ENCODE data around the gene HS1BP3.

HS1BP3 gene

DNA sequence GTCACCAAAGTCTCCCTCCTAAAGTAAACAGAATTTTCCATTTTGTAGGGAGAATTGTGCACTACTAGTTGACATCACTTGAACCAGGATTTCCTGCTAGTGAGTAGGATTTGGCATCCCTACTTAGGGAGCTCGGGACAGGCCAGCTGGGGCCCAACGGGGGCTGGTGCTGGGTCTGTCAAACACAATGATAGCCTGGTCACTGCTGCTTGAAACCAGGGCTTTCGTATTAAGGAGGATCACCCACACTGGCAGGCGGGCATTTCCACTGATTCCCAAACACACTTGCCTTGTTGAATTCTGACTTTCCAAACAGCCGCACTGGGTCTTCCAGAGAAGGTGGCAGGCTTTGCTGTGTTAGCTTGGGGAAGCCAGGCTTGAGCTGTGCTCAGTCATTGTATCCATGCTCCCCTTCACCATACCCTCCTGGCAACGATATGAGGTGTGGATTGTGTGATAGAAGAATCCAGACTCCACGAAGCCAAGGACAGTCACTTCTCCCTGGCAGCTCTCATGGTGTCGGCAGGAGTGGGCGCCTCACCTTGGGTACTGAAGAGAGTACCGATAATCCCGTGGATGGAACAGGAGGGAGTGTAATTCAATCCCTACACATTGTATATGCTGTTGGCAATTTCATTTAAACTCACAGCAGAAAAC lies 23.5 kb upstream of the HS1BP3 start:
- DNase-seq: no peak

DNA sequence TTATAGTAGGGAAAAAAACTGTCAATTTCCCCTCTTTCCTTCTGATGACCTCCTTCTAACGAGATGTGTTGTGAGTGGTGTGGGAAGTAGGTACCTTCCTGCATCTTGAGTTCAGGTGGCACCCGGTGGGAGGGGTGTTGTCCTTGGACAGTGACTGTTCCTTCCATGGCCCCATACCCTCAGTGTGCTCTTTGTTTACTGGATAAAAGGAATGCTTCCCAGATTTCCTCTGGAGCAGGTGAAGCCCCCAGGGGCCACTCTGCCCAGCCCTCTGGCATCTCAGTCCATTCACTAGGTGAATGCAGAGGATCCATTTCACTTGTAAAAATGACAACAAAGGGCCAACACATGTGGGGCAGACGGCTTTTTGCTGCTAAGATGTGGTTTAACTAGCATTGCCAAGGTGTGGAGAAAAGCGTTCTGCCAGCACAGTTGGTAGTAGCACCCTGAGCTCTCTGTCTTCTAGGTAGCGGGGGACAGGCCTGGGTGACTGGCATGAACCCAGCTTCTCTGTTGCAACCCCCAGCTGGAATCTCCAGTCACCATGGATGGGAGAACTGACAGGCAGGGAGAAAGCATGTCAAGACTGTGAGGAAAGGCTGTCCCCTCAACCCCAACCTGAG lies 22.9 kb upstream of the HS1BP3 start:
- no peak for DNase-seq

DNA sequence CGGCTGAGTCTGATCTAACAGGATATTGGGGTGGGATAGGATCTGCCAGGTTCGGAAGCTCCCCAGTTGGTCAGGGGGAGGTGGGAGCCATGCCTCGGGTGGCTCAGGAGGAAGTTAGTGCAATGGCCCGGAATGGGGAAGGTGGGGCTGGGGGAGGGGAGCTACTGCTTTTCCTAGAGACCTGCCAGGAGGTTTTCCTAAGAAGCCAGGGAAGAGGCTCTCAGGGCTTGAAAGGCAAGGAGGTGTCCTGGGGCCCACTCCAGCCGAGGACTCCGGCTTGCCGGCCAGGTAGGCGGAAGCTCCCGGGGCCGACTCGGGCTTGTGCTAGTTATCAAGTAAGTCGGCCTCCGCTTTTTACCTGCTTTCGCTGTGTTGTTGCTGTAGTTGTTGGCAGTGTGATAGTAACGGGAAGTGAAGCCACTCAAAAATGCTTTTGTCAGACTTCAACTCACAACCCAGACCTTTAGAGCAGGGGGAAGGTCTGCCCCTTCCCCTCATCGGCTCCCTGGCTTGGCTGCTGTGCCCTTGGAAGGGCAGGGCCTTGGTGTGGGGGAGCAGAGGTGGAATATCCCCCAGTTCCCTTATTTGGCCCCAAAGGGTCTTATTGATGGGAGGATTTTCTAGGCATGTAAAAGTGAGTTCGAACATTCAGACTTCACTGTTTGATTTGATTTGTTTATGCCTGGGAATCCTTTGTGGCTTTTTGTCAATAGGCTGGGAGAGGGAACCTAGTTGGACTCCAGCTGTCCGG lies 21.5 kb upstream of the HS1BP3 start:
- no peak for DNase-seq

DNA sequence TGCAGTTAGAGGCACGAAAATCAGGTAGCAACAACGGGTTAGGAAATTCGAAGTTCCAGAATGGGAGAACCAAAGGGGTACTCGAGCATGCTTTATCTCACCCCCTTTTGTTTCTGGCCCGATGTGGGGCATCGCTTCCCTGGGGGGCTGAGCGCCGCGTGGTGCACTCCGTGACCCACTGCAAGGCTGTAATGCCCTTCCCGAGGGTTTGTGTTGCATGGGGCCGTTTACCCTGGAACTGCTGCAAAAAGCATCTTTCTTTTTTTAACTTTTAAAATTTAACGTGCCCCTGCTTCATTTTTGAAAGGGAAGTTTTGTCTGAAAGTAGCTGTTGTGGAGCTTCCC lies 20.8 kb upstream of the HS1BP3 start:
- DNase-seq: no peak

DNA sequence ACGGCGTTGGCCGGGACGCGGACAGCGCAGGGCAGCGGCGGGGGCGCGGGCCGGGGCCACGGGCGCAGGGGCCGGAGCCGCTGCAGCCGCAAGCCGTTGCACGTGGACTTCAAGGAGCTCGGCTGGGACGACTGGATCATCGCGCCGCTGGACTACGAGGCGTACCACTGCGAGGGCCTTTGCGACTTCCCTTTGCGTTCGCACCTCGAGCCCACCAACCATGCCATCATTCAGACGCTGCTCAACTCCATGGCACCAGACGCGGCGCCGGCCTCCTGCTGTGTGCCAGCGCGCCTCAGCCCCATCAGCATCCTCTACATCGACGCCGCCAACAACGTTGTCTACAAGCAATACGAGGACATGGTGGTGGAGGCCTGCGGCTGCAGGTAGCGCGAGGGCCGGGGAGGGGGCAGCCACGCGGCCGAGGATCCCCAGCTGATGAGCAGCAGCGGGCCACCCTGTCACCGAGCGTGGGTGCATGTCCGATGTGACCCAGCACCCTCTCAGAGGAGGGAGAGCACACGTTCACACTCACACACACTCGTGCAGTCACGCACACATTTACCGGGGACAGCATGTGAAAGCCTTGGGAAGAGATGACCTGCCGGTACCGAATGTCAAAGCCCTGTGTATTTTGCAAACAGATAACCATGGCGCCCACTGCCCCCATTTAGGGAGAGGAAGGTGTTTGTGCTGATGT lies 20.3 kb upstream of the HS1BP3 start:
- no peak for DNase-seq

DNA sequence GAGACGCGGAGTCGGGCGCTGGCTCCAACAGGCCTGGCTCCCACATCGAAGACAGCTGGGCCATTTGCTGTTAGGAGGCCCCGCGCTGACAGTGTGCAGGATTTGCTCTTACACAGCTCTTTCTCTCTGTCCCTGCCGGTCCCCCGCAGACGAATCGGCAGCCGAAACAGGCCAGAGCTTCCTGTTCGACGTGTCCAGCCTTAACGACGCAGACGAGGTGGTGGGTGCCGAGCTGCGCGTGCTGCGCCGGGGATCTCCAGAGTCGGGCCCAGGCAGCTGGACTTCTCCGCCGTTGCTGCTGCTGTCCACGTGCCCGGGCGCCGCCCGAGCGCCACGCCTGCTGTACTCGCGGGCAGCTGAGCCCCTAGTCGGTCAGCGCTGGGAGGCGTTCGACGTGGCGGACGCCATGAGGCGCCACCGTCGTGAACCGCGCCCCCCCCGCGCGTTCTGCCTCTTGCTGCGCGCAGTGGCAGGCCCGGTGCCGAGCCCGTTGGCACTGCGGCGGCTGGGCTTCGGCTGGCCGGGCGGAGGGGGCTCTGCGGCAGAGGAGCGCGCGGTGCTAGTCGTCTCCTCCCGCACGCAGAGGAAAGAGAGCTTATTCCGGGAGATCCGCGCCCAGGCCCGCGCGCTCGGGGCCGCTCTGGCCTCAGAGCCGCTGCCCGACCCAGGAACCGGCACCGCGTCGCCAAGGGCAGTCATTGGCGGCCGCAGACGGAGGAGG lies 19.6 kb upstream of the HS1BP3 start:
- DNase-seq: no peak

DNA sequence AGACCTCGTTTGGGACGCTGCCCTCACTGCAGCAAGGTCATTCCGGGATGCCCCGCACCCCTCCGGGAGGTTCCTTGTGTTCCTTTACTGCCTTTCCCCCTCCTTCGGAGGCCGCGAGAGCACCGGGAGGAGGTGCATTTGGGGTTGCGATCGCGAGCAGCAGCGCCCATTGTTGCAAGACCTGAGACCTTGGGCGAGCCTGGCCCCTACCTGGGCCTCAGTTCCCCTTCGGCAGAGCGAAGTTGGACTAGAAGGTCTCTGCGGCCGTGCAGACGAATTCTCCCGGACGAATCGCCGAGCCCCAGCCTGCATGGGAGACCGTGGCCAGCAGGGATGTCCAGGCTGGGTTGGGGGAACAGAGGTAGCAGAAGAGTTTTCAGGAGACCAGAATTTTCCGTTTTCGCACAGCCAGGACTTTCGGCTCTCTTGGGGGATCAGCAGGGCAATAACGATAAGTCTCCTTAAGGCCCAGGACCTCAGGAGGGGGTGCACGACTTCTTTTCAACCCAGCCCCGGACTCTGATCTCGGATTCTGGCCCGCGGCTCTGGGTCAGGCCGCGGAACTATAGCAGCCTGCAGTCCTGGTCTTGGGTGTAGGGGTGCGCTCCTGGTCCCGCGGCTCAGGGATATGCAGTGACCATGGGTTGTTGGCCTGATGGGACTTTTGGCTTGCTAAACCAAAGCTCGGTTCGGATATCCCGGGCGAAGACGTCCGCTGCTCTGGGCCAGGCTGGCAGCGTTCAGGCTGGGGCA lies 18.8 kb upstream of the HS1BP3 start:
- no peak for DNase-seq

DNA sequence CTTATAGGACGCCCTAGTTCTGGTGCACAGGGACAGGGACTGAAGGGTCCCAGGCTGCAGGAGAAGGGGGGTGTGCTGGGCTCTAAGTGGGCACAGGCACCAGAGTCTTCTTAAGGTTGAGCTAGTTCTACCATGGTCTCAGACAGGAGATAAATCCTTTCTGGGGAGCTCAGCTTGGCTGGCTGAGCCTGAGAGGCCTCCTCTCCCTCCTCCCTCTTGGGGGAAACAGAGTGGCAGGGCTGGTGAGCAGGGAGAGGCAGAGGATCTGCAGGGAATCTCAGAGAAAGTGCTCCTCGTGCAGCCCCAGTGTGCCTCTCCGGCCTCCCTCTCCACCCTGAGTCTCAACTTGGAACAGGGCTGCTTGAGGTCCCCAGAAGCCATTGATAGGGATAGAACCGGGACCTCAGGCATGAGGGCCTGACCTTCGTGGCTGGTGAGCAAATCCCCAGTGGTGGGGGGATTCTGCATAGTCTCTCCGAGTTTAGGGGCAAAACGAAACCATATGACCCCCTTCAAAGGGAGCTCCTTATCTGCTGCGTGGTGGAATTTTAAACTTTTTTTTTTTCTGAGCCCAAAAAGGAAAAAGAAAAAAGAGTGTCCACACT lies 18.1 kb upstream of the HS1BP3 start:
- no peak for DNase-seq

DNA sequence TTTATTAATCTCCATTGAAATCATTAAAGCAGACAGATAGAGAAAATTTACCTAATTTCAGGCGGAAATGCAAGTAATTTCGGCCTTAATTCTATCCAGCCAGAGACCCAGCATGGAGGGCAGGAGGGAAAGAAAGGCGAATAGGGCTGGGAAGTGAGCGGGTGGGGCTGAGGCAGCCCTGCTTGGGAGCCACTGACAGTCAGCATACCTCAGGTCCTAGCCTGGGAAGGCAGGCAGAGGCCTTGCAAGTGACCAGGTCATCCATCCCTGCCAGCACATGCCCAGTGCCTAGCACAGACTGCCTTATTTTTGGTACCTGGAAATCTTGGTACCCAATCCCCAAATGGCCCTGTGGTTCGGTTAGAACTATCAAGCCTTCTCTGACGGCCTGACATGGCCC lies 17.6 kb upstream of the HS1BP3 start:
- no peak for DNase-seq

DNA sequence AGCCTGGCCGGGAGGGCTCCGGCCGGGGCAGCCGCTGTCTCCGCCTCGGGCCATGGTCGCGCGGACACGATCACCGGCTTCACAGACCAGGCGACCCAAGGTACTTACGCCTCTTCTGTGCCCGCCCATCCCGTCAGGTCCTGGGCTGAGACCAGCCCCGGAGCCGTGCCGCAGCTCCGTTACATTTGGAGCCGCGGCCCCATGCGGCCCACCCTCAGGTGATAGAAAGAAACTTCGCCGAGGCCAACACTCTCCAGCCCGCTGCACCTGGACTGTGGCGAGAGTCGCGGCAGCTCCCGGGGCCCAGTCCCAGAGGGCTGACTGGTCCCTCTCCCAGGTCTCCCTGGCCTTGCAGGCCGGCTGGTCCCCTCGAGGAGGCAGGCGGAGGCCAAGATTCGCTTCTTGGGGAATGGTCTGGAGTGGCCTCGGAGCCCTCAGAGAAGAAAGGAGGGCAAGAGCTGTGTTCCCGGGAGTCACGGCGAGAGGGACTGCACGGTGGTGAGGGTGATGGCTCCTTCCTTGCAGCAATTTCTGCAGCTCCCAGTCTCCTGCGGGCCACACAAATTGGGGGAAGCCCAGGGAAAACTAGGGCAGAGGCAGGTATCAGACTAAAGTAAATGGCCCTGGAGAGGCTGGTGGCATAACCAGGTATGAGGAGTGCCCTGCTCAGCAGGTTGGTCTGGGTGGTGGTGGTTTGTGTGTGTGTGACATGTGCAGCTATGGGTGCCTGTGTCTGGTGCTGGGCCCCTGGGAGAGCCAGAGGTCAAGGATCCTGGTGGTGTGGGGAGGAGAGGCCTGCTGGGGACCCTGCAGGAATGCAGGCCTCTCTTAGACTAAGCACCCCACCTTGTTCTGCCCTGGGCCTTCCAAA lies 16.9 kb upstream of the HS1BP3 start:
- no peak for DNase-seq

DNA sequence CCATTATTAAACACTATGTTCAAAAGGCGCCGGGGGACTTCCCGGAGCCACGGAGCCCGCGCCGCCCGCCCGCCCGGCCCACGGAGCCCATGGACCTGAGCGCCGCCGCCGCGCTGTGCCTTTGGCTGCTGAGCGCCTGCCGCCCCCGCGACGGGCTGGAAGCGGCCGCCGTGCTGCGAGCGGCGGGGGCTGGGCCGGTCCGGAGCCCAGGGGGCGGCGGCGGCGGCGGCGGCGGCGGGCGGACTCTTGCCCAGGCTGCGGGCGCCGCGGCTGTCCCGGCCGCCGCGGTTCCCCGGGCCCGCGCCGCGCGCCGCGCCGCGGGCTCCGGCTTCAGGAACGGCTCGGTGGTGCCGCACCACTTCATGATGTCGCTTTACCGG lies 16.2 kb upstream of the HS1BP3 start:
- no peak for DNase-seq

DNA sequence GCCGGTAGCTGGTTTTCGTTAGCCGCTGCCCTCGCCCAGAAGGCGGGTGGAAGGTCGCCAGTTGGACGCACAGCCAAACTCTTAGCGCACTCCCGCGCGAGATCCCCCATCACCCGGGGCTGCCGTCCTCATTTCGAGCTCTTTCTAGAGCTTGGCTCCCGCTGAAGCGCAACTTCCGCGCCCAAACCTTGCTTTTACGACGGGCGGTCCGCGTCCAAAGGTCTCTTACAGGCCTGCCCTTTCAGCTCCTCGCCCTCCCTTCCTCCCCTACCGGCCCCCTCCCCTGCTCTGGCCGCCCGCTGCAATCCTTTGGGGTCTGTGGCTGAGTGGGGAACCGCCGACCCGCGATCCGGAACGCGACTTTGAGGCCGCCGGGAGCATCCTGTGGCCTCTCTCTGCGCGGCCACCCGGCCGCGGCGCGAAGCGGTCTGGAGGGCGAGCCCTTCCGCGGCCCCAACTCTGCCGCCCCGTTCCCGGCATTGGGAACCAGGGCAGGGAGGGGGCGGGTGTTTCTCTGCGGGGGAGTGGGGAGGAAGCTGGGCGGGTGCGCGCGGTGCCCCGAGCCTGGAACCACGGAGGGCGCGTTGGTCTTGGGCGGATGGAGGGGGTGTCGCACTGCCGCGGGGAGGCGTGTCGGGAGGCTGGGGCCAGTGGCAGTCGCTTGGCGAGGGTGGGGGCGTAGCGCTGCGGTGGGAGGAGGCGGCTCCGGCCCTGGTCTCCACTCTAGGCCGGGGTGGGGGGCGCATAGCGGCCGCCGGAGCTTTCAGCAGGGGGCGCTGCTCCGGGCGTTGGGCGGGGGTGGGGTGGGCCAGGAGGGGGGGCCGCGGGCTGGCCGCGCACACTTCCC lies 15.6 kb upstream of the HS1BP3 start, which contains the start of gene GDF7:
Gene GDF7, plus strand, starts transcription at position 841 of the 847 bp plus-strand sequence. CDS start 96 bp downstream, outside the sequence.
- DNase-seq: no peak

DNA sequence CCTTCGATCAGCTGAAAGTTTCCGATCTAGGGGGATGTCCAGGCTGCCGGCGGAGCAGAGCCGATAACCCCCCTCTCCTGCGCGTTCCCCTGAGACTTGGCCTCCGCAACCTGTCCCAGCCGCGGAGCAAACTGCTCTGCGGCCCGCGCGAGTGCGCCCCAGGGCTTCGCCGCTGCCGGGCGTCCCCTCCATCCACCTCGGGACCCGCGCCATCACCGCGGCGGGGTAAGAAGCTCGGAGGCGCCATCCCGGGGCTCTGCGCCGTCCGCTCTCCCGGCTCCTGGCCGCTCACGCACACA lies 15.1 kb upstream of the HS1BP3 start:
- DNase-seq: no peak

DNA sequence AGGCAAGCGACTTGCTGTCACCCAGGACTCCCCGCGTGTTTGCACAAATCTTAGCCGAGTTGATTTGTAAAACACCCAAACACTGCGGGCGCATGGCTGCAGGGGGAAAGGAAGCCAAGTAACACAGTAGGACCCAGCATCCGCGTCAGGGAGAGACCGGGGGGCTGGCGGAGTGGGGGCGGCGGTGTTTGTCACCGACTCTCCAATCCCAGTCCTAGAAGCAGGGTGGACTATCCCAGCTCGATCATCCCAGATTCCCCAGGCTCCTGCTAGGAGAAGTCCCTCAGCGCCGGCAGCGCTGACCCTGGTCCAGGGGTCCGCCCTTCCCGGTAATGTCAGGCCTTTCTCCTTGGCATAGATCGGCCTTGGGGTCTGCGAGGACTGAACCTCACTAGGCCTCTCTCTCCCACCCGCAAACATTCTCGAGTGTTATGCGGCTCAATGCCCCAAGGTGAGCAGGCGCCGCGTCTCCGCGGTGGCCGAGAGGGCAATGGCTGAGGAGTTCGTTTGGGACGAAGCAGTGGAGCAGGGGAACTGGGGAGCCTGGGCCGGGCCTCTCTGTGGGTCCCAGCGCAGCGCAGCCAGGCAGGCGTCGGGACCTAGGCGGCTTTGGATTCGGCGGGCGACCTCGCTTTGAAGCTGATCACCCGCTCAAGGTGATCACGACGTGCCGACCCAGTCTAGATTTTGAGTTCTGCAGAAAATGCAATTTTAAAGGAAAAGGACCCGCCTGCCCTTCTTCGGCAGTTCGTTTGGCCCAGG lies 14.5 kb upstream of the HS1BP3 start:
- DNase-seq: no peak

DNA sequence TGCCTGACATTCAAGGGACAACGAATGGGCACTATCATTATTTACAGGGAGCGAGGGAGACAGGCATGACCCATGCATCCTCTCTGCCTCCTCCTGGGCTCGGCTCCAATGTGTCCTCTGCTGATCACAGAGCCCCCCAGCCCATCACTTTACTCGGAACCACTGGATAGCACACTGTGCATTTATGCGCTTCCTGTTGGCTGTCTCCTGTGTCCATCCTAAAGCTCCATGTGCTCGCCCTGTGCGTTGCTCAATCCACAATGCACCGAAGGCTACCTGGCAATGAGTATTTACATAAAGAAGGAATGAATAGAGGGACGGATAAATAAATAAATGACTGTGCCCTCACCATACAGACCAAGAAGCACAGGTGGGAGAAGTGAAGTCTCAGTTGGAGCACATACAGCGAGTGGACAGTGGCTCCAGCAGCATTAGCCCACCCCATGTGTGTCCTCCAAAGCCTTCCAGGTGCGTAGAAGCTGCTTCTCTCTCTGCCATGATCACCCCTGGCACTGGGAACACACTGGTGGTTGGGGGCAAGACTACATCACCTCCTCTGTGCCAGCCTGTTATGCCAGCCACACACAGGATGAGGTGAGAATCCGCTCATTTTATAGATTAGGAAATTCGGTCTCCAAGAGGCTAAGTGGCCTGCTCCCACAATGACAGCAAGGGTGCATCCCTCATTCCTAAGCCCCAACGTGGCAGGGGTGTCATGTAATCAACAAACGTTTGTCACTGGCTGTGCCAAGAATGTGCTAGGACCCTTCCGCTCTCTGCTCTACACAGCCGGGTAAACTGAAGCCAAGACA lies 13.7 kb upstream of the HS1BP3 start:
- no peak for DNase-seq

DNA sequence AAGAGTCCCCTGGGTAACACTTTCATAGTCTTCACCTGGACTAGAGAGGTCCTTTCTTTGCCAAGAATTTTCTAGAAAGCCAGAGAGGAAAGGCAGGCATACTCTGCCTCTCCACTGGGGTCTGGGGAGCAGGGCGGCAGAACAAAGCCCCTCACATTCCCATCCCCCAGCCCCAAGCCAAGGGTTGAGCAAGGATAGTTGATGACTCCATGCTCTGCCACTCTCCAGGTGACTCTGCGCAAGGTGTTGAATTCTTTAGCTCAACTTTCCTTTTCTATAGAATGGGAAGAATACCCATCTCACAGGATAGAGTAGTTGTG lies 13.1 kb upstream of the HS1BP3 start:
- DNase-seq: no peak

DNA sequence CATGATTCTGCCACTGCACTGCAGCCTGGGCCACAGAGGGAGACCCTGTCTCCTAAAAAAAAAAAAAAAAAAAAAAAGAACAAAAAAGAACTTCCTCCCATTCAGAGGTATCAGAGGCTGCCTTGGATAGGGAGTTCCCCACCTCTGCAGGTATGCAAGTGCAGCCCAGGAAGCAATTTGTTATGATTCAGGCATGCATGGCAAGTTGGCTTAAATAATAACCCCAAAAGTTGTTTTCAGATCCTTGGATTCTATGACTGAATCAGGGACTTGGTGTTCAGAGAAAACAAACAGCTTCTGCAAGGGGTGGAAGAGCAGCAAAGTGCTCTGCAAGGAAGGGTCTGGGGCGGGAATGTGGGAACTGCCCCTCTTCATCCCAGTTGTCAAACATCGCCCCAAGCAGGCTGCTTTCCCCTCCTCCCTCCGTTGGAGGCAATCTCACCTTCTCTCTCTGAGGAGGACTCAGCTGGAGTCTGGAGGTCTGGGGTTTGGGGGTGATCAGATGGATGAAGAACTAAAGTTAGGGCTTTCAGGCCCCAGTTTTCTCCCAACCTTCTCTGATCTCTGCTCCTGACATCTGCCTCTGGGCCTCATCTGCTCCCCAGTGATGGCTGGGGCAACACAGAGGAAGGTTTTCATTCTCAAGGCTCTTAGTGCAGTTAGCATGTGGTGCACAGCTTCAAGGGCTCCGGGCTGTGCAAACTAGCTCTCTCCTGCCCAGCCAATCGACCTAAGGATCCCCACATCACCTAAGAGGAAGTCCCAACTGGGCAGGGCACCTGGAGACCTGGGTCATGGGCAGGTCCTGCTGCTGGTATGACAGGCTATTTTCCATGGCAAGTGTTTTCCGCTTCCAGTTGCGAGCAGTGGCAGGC lies 12.5 kb upstream of the HS1BP3 start:
- DNase-seq: no peak

All from NCI-H2171 treated with DMSO at 0.1 percent for 48 hours (cell line).